ENCODE measurements around the gene HNF1B. TPM values are rescaled to one million over a fixed set of nuclear protein-coding genes. Genes with fewer than 3 reads are reported as not detected.

The HNF1B gene
- total RNA-seq, 1 donor from 2014 or later: 29.8 TPM

DNA sequence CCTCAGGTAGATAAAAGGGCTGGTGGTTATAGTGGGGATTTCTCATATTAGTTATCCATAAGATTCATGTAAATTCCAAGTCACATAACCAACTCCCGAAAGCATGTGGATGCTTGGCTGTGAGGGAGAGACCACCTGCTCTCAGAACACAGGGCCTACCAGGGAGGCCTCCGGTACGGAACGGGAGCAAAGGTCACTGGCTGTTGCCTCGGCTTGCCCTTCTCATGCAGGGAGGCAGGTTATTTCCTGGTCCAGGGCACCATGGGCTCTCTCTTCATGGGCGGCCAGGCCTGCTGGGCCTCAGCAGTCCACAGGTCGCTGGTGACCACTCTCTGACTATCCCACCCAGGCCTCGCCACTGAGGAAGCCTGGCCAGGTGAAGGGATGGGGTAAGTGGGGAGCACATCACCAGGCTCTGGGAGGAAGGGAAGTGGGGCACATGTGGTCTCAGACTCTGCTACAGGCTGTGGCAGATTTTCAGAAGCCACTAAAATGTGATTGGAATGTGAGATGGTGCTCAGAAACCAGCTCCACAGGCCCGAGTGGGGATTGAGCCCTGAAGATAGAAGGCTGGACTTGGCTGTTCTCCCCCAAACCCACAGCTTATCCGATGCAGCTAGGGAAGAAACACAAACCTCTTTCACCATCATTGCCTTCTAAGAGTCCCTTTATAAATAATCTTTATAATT is 45.4 kb downstream of the HNF1B start:
- DNase-seq (ENCODE audit: low read depth): no peak
- no peak overlapping the region for H3K4me3 ChIP-seq (ENCODE audit: low read depth, low read length)
- TF ChIP-seq, protein P1, sequence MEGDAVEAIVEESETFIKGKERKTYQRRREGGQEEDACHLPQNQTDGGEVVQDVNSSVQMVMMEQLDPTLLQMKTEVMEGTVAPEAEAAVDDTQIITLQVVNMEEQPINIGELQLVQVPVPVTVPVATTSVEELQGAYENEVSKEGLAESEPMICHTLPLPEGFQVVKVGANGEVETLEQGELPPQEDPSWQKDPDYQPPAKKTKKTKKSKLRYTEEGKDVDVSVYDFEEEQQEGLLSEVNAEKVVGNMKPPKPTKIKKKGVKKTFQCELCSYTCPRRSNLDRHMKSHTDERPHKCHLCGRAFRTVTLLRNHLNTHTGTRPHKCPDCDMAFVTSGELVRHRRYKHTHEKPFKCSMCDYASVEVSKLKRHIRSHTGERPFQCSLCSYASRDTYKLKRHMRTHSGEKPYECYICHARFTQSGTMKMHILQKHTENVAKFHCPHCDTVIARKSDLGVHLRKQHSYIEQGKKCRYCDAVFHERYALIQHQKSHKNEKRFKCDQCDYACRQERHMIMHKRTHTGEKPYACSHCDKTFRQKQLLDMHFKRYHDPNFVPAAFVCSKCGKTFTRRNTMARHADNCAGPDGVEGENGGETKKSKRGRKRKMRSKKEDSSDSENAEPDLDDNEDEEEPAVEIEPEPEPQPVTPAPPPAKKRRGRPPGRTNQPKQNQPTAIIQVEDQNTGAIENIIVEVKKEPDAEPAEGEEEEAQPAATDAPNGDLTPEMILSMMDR (conservative IDR thresholded peaks at IDR 0.05; ENCODE audit: low read depth, low read length): no peak

DNA sequence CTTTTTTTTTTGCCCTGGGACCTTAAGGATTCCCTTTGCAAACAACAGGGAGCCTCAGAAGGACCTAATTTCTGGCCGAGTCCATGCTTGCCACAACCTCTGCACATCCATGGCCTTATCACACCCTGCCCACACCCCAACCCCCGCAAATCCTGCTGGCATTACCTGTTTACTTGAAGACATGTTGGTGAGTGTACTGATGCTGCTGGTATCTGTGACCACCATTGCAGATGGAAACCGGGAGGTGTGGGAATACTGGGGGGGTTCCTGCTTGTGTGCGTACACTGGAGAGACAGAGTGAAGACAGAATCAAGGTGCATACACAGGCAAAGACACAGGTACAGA is 46.0 kb downstream of the HNF1B start:
- H3K4me3 ChIP-seq (ENCODE audit: low read depth, low read length): no peak overlapping the region
- TF ChIP-seq, protein P1 (conservative IDR thresholded peaks at IDR 0.05; ENCODE audit: low read depth, low read length): no peak
- DNase-seq (ENCODE audit: low read depth): no peak

DNA sequence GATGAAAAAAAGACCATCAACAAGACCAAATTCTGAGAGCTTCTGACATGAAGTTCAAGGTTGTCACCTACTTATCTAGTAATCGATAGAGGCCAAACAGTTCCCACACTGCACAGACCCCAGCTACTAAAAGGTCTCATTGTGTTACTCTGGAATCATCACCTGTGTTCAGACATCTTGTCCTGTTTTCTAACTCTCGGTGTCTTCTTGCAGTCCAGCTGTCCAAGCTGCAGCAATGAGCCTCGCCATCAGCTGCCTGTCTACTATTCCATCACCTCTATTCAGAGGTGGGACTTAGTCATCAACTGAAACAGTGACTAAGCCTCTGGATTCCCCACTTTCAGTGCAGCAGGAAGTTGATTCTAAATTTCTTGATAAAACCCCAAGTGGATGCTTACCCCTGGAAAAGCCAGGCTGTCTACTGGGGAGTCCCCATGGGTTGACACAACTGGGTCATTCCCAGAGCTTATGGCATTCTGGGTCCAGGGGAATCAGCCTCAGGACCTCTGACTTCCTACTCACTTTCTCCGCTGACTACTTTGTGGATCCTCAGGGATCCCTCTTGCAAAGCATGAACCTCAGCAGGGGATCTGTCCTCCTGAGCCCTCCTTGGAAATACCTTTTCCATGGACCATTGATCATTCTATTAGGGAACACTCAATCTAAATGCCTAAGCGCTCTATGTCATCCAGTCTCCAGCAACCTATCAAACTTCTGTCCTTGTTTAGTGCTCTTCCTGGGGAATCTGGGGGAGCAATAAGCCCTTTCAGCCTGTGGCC is 46.5 kb downstream of the HNF1B start:
- TF ChIP-seq, protein P1 (conservative IDR thresholded peaks at IDR 0.05; ENCODE audit: low read depth, low read length): no peak
- DNase-seq (ENCODE audit: low read depth): no peak
- H3K4me3 ChIP-seq (ENCODE audit: low read depth, low read length): no peak overlapping the region

DNA sequence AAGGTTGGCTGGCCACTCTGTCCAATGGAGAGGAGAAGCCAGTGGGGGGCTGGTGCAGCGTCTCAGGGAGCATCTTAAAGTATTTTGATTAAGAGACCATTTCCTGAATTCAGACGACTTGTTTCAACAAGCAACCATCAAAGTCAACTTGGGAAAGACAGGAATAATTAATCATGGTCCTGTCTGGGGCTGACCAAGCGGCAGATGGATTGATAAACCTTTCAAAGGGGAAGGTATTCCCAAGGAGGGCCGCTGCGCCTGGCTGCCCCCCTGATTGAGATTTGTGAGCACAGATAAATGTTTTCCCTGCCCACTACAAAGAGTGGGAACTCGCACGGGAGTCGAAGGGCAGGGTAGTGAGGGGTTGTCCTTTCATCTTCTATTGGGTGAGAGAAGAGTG is 47.5 kb downstream of the HNF1B start:
- H3K4me3 ChIP-seq (ENCODE audit: low read depth, low read length): no peak overlapping the region
- TF ChIP-seq, protein P1 (conservative IDR thresholded peaks at IDR 0.05; ENCODE audit: low read depth, low read length): no peak
- DNase-seq (ENCODE audit: low read depth): no peak

DNA sequence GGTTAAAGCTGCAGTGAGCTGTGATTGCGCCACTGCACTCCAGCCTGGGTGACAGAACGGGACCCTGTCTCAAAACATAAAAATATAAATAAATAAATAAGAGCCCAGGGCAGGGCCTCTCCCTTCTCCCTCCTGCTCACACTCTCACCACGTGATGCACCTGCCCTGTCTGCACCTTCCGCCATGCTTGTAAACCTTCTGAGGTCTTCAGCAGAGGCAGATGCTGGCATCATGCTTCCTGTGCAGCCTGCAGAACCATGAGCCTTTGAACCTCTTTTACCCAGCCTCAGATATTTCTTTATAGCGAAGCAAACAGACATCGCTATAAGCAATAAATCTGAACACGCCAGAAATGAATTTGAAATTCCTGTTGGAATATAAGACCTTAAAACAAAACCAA is 48.5 kb downstream of the HNF1B start:
- DNase-seq (ENCODE audit: low read depth): no peak
- TF ChIP-seq, protein P1 (conservative IDR thresholded peaks at IDR 0.05; ENCODE audit: low read depth, low read length): no peak
- no peak overlapping the region for H3K4me3 ChIP-seq (ENCODE audit: low read depth, low read length)

DNA sequence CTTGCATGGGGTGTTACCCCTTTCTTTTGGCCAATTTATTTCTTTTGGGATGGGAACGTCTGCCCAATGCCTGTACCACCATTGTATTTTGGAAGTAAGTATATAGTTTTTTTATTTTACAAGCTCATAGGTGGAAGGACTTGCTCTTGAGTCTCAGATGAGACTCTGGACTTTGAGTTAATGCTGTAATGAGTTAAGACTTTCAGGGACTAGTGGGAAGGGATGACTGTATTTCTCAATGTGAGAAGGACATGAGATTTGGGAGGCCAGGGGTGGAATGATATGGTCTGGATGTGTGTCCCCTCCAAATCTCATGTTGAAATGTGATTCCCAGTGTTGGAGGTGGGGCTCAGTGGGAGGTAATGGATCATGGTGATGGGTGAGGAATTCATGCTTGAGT is 49.1 kb downstream of the HNF1B start:
- no peak overlapping the region for H3K4me3 ChIP-seq (ENCODE audit: low read depth, low read length)
- TF ChIP-seq, protein P1 (conservative IDR thresholded peaks at IDR 0.05; ENCODE audit: low read depth, low read length): no peak
- DNase-seq (ENCODE audit: low read depth): no peak
